Skin of body (tissue), 2 donors: Measurements from ENCODE around the gene NPHP4. TPM values are rescaled to one million over a fixed set of nuclear protein-coding genes. Genes with fewer than 3 reads are reported as not detected.

Experiments used
- DNase-seq: peaks from one replicate; lab custom pipeline; 2025; lab: John Stamatoyannopoulos, UW
- total RNA-seq: library from RNA; depleted of rRNA; stranded (reverse); fragments of >200 nt; gene quantifications from one replicate; pipeline ENCODE4 v1.2.3, GENCODE V29; 2014

The NPHP4 gene
- total RNA-seq, 1 donor from 2014 or later: 9.0 TPM

GRCh38 chr1:5950994-5951785 is 41.0 kb downstream of the NPHP4 start:
- DNase-seq: no peak

GRCh38 chr1:5950201-5950895 is 41.9 kb downstream of the NPHP4 start:
- no peak for DNase-seq

- DNase-seq: no peak
Measured at GRCh38 chr1:5949761-5950100, 42.5 kb downstream of the NPHP4 start.

DNA sequence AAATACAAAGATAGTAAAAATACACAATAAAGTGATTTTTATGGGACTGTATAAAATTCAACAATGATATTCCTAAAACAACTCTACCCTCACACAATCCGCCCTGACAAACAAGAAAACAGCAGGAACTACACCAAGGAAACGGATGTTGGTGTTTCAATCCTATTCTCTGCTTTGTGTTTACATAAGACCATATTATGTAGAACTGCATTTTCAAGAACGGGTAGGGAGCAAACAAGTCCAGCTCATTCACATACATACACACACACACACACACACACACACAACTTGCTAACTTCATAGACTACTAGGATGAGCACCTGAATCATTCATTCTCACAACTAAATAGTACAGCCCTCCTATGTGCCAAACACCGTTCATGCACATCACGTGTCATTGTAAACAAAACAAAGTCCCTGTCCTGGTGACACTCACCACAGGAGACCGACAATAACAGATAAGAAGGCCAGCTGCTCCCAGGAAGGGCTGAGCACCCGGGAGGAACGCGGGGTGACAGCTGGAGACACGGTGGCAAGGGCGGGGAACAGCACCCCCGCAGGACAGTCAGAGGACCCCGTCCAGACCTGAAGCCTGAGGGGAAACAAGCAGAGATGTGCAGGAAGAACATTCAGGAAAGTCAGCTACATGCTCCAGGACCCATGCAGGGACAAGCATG is 43.0 kb downstream of the NPHP4 start:
- no peak for DNase-seq

GRCh38 chr1:5948681-5949005 is 43.6 kb downstream of the NPHP4 start:
- DNase-seq: no peak

DNA sequence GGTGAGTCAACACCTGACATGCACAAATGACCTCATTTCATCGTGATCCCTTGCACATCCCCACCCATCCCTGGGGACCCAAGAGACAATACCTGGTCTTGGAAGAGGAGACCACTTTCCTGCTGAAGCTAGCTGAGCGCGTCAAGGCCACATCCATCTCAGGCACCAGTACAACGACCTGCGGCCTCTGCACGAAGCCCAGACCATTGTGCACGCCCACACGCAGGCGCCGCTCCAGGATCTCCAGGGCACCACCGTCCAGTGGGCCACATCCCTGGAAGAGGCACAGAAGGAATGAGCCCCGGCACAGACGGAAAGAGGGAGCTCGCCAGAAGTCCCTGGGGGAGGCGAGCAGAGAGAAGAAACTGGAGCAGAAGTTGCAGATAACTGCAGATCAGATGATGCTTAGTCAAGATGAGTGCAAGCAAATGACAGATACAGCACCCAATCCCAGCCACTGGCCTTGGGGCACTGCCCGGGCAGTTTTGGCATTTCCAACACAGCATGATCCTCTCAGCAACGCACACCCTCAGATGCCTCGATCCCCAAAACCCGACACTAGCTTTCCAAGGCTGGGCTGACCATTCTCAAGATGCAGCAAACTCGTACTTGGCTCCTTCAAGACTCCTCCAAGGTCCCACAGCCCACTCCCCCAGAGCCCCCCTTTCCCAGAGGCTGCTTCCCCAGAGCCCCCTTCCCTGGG is 44.1 kb downstream of the NPHP4 start:
- no peak for DNase-seq

- no peak for DNase-seq
Measured at GRCh38 chr1:5947071-5947821, 45.0 kb downstream of the NPHP4 start.

GRCh38 chr1:5945445-5945844 is 46.8 kb downstream of the NPHP4 start:
- no peak for DNase-seq

DNA sequence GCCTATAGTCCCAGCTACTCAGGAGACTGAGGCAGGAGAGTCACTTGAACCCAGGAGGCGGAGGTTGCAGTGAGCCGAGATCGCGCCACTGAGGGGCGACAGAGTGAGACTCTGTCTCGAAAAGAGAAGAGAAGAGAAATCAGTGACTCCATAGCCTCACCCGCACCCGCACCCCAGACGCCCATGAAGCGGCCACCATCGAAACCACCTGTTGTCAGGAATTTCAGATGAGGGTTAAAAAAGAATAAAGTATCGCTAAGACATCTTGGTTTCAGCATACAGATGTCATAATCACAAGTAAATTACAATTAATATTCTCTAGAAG is 47.4 kb downstream of the NPHP4 start:
- DNase-seq: no peak

DNA sequence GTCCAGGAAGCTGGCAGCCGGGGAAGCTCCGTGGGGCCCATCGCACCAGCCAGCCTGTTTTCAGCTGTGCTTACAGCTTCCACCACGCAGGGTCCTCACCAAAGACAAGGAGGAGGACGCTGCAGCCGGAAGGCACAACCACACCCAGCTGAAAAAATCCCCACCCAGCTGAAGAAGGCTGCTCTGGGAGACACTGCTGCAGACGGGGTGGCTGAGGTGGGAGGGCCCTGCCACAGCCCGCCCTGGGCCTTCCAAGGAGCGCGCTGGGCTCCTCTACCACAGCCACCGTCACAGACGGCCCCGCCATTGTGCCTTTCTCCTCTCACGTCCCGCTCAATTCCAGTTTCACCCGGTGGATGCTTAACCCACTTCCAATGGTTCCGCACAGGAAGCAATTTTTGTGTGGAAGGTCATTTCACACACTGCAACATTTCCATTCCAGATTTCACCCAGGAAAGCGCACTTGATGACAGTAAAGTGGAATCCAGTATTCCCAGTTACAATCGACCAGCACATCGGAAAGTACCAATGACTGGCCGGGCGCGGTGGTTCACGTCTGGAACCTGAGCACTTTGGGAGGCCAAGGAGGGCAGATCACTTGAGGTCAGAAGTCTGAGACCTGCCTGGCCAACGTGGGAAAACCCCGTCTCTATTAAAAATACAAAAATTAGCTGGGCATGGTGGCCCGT is 47.9 kb downstream of the NPHP4 start:
- DNase-seq: no peak

GRCh38 chr1:5943343-5944124 is 48.7 kb downstream of the NPHP4 start:
- DNase-seq: peak; percentile 28

DNA sequence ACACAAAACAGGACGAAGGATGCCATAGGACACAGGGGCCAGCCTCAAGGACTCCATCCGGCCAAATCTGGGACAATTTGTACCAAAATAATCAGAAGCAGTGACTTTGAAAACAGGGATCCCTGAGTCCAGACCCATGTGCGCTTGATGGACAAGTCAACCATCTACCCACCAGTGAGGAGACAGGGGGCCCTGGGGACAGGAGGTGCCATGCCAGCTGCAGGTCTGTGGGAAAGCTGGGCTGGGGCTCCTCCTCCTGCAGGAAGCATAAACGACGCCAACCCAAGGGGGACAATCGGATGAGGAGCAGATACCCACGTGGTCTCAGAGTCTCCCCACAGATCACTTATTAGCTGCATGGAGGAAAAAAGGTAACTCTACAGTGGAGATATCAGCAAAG is 50.6 kb downstream of the NPHP4 start:
- no peak for DNase-seq

GRCh38 chr1:5940723-5941407 is 51.4 kb downstream of the NPHP4 start:
- no peak for DNase-seq

GRCh38 chr1:5939271-5940170 is 52.7 kb downstream of the NPHP4 start:
- DNase-seq: no peak

GRCh38 chr1:5938101-5938646 is 54.1 kb downstream of the NPHP4 start:
- DNase-seq: peak; percentile 4

GRCh38 chr1:5937373-5937857 is 54.8 kb downstream of the NPHP4 start:
- no peak for DNase-seq

DNA sequence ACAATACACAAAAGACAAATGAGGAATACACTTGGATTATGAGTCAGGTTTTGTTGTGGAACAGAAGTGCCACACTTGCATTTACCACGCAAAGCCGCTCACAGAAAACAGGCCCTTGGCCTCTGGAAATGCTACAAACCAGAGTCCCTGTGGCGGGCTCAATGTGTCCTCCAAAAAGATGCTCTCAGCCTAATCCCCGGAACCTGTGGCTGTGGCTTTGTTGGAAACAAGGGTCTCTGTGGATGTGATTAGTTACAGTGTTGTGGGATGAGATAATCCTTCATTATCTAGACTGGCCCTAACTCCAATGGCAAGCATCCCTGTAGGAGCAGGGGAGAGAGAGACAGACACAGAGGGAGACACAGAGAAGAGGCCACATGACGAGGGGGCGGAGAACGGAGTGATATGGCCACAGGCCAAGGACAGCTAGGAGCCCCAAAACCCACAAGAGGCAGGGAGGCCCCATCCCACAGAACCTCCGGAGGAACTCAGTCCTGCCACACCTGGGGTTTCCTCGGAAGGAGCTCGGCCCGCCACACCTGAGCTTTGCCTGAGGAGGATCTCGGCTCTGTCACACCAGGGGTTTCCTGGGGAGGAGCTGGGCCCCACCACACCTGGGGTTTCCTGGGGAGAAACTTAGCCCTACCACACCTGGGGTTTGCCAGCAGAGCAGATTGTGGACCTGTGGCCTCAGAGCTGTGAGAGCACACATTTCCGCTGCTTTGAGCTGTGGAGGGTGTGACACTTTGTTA is 55.4 kb downstream of the NPHP4 start:
- DNase-seq: no peak
